Kasumi-1 (cell line): Measurements from ENCODE around the gene RIMBP2.
"Not testable (repeated sequence)": the region's sequence is repeated elsewhere in the genome, so short reads cannot be mapped to it uniquely, and the experiment has no call there.

ENCODE experiments used
- DNase-seq, 2 experiments: peaks; one replicate each; lab custom pipeline; 2025; lab: John Stamatoyannopoulos, UW

Gene RIMBP2

GRCh38 chr12:130655010-130655409, 61.1 kb downstream of the RIMBP2 start:
- no peak for DNase-seq

GRCh38 chr12:130651188-130651959, 64.7 kb downstream of the RIMBP2 start:
- DNase-seq = no peak

- no peak for DNase-seq
These were observed 66.0 kb downstream of the RIMBP2 start for GRCh38 chr12:130650131-130650530.

- no peak for DNase-seq
These were observed 66.7 kb downstream of the RIMBP2 start for GRCh38 chr12:130649101-130650045.

- DNase-seq = no peak
These were observed 68.3 kb downstream of the RIMBP2 start for GRCh38 chr12:130647814-130648213.

GRCh38 chr12:130646716-130647370, 69.3 kb downstream of the RIMBP2 start:
- no peak for DNase-seq

GRCh38 chr12:130646191-130646590, 69.9 kb downstream of the RIMBP2 start:
- not testable (repeated sequence) for DNase-seq

GRCh38 chr12:130645751-130646150, 70.3 kb downstream of the RIMBP2 start:
- no peak for DNase-seq

- no peak for DNase-seq
These were observed 71.5 kb downstream of the RIMBP2 start for GRCh38 chr12:130644566-130644965.

- DNase-seq = no peak
These were observed 72.0 kb downstream of the RIMBP2 start for GRCh38 chr12:130644146-130644545.

- DNase-seq = no peak
These were observed 73.2 kb downstream of the RIMBP2 start for GRCh38 chr12:130642856-130643255.

GRCh38 chr12:130641533-130642184, 74.4 kb downstream of the RIMBP2 start:
- DNase-seq = no peak

GRCh38 chr12:130640901-130641300, 75.2 kb downstream of the RIMBP2 start:
- DNase-seq = no peak

GRCh38 chr12:130640496-130640895, 75.6 kb downstream of the RIMBP2 start:
- no peak for DNase-seq

- no peak for DNase-seq
These were observed 76.3 kb downstream of the RIMBP2 start for GRCh38 chr12:130639476-130640424.

- no peak for DNase-seq
These were observed 79.7 kb downstream of the RIMBP2 start for GRCh38 chr12:130636370-130636769.

GRCh38 chr12:130634866-130635265, 81.2 kb downstream of the RIMBP2 start:
- DNase-seq = no peak

- no peak for DNase-seq
These were observed 82.3 kb downstream of the RIMBP2 start for GRCh38 chr12:130633771-130634170.

GRCh38 chr12:130632642-130633041, 83.5 kb downstream of the RIMBP2 start:
- DNase-seq = no peak

- DNase-seq = no peak
These were observed 87.8 kb downstream of the RIMBP2 start for GRCh38 chr12:130628304-130628703.

GRCh38 chr12:130627175-130627574, 88.9 kb downstream of the RIMBP2 start:
- DNase-seq = no peak
